GM12892 (cell line): ENCODE measurements around the gene TP73.

Experiments used
- DNase-seq: peaks from one replicate; pipeline ENCODE4 v3.0.0; 2011; ENCODE audit not compliant: insufficient read length
- FAIRE-seq: peaks from 2 replicates; lab custom pipeline; 2011; peaks lifted over from hg19 to GRCh38; lab: Jason Lieb, UNC
- POLR2A ChIP-seq: IDR thresholded peaks from 2 replicates; pipeline ENCODE4 v1.6.1; 2011; ENCODE audit warnings: low read depth, low read length, control low read depth
- POLR2AphosphoS5 ChIP-seq: IDR thresholded peaks from 2 replicates; pipeline ENCODE4 v1.6.1; 2011; ENCODE audit warnings: low read depth, low read length, control low read depth
- TAF1 ChIP-seq: IDR thresholded peaks from 2 replicates; pipeline ENCODE4 v1.6.1; 2011; ENCODE audit warnings: low read depth, mild to moderate bottlenecking, control low read depth, low read length, borderline replicate concordance

TP73 gene

DNA sequence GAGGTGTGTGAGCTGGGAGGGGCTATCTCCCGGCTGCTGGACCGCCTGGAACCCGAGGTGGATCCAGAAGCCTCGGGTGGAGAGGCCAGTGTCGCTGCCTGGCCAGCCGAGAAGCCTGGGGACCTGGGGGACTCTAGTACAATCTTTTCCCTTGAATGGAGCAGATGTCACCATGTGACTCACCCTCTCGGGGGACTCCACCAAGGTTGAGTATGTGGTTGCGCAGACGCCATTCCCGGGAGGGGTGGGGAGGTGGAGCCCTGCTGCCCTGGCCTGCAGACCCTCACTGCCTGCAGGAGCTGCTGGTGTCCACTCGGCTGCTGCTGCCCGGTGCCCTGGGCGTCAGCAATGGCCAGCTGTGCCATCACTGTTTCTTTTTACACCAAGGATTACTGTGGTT lies 40.3 kb downstream of the TP73 start:
- TF ChIP-seq TAF1 (no peak), POLR2A (no peak), POLR2AphosphoS5 (no peak)
- no peak for FAIRE-seq
- no peak for DNase-seq

DNA sequence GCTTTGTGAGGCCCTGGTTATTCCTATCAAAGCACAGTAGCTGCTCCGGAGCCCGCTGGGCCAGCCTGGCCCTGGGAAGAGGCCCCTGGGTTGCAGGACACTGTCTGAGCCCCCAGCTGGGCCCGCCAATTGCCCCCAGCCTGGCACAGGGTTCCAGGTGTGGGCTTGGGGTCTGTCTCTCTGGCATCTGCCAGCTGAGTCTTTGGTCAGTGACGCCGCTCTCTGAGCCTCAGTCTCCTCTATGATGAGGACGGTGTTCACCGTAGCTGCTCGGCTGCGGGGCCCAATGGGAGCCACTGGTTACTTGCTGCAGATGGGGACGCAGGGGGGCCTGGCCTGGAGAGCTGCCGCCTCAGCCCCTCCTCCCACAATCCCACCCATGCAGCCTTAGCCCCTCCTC lies 41.0 kb downstream of the TP73 start:
- DNase-seq (no peak), FAIRE-seq (no peak)
- TF ChIP-seq POLR2AphosphoS5, result no peak
- TF ChIP-seq TAF1, result no peak
- no peak for TF ChIP-seq POLR2A

DNA sequence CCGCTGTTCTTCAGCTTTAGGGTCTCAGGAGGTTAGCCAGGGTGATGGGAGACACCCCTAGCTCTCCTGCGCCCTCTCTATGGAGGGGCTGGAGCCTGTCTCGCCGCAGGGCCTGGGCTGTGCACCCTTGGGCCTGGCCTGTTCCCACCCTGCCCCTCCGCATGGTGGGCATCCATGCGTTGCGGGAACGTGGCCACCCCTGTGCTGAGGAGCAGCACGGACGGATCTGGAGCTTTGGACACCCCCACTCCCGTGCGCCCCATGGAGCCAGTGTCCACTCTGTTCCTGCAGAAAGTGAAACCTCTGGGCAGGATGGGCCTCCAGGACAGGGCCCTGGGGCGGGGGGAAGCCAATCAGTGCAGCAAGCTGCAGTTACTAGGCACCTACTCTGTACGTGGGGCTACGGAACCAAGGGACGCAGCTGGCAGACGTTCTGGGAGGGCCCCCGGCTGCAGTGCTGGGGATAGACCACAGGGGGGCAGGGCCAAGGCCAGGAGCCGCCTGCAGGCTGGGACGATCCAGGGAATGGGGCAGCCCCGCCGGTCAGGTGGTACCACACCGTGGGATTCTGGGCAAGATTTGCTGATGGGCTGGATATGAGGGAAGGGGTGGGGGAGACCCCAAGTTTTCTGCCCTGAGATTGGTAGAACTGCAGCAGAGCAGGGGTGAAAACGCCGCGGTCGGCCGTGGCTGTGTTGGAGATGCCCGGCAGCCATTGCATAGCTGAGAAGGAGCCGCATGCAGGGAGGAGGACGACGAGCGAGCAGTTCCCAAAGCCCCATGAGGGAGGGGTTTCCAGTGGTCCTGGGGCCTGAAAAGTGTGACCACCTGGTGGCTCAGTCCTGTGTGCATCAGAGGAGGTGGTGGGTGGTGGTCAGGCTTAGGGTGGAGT lies 43.3 kb downstream of the TP73 start:
- peak; percentile 80 for DNase-seq
- FAIRE-seq, result no peak
- TF ChIP-seq POLR2A, result no peak
- TF ChIP-seq TAF1, result no peak
- no peak for TF ChIP-seq POLR2AphosphoS5

DNA sequence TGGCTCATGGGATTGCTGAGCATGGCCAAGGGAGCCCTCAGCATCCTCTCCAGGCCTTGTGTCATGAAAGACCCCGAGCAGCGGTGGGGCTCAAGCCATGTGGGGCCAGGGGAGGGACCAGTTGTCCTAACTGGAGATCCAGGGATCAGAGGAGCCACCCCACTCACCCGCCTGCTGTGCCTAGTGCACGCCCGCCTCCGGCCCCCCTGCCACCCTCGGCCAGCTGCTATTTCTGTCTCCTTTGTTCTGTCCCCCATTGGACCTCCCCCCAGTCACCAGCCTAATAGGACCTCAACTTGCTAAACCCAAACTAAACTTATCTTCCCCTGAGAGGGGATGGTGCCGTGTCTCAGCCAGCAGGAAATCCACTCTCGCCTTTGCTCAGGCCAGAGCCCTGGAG lies 44.4 kb downstream of the TP73 start:
- no peak for TF ChIP-seq POLR2A
- no peak for TF ChIP-seq POLR2AphosphoS5
- no peak for TF ChIP-seq TAF1
- no peak for DNase-seq
- FAIRE-seq, result no peak

DNA sequence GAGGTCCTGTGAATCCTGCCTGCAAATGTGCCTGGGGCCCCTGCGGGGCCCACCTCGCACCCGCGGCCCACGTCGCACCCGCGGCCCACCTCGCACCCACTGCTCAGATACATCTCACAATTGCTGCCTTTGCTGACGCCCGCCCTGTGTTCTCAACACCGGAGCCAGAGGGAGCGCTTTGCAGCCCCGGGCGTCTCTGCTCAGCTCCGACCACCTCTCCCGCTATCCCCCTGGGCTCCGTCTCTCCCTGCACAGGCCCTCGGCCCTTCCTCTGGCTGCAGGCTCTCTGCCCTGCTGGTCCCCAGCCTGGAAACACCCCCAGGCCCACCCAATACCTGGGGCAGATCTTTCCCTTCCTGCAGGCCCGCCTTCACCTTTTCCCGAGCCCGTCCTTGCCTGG lies 44.8 kb downstream of the TP73 start:
- TF ChIP-seq POLR2AphosphoS5 (no peak), TAF1 (no peak)
- FAIRE-seq (no peak), DNase-seq (no peak)

DNA sequence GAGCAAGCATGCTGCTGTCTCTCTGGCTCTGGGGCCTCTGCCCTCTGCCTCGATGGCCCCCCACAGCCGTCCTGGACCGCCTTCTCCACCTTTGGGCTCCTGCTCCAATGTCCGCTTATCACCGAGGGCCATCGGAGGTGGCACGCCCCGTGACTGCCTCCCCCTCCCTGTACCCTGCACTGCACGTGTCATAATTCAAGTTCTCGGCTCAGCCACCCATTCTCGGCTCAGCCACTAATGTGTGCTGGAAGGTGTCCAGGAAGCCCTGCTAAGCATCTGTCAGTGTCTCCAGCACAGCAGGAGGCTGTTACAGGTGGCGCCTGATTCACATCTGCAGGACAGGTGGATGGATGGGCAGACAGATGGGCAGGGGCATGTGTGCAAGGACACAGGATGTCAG lies 45.5 kb downstream of the TP73 start:
- TF ChIP-seq TAF1 (no peak), POLR2A (no peak)
- FAIRE-seq (no peak), DNase-seq (no peak)

DNA sequence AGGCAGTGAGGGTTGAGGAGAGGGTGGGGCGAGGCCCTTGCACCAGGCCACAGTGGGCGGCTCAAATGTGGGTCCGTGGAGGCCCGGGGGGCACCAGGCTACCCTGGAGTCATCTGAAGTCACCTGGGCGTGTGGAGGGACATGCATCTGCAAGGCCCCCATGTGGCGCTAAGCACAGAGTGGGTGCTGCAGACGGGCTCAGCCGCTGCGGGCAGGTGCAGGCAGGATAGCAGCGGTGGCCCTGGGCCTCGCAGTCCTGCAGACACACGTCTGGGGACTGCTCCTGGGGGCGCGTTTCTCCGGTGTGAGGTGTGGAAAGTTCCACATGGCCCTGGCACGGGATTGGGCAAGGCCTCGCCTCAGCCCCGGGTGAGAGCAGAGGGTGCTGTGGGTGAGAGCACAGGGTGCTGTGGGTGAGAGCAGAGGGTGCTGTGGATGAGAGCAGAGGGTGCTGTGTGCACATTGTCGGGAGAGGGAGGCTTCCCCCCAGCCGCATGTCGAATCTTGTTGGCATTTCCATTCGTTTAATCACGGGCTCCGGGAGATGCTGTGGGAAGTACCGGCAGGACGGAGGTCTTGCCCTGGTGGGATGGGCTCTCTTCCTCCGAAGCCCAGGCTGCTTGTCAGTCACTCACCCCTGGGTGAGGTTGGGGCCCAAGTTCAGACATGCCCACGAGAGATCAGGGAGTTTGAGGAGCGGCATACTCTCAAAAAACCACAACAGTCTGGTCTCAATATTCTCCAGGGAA lies 46.5 kb downstream of the TP73 start:
- no peak for DNase-seq
- no peak for FAIRE-seq
- TF ChIP-seq POLR2A, result no peak
- no peak for TF ChIP-seq POLR2AphosphoS5
- no peak for TF ChIP-seq TAF1

DNA sequence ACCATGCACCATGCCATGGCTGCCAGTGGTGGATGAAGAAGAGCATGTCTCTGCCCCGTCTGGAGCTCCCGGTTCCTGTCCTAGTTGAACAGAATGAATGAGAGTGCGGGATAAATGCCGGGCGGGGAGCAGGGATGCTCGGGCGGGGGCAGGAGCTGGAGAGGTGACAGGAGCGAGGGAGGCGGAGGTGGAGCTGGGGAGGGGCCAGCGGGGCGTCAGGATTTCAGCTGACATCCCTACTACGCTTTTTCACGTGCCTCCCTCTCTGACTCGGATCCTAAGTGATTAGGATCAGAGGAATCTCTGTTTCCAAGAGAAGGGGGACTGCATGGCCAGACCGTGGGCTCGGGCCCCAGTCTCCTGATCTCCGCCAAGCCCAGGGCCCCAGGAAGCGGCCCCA lies 47.3 kb downstream of the TP73 start:
- no peak for TF ChIP-seq TAF1
- TF ChIP-seq POLR2AphosphoS5, result no peak
- no peak for TF ChIP-seq POLR2A
- DNase-seq (no peak), FAIRE-seq (no peak)

DNA sequence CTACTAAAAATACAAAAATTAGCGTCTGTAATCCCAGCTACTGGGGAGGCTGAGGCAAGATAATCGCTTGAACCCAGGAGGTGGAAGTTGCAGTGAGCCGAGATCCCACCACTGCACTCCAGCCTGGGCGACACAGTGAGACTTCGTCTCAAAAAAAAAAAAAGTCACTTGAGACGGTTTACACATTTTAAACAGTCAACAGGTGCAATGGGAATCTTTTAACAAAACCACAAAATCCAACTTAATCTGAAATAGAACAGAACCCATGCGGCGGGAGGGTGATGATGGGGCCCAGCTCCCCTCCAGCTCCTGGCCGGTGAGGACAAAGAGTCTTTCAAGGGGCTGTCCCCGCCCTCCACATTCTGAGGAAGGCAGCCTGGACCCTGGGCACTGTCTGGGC lies 48.3 kb downstream of the TP73 start:
- FAIRE-seq (no peak), DNase-seq (no peak)

DNA sequence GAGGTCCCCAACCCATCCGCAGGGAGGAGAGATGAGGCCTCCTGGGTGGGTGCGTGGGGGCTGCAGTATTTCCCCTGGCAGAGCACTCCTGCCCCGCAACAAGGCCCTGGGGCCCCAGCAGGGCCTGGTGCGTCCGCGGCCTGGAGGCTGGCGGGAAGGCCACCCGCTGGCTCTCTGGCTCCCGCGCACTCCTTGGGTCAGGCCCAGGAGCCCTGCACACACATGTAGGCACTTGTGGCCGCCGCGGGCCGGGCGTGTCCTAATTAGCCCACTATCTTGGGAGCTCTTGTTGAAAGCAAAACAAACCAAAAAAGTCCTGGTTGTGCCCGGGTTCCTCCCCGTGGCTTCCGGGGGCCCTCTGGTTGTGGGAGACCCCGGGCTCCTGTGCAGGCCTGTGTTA lies 50.2 kb downstream of the TP73 start:
- FAIRE-seq, result no peak
- no peak for DNase-seq
- no peak for TF ChIP-seq TAF1

More for the DNA sequence above, 48.3 kb downstream of the TP73 start:
- TF ChIP-seq POLR2A, result no peak
- no peak for TF ChIP-seq POLR2AphosphoS5
- TF ChIP-seq TAF1, result no peak

DNA sequence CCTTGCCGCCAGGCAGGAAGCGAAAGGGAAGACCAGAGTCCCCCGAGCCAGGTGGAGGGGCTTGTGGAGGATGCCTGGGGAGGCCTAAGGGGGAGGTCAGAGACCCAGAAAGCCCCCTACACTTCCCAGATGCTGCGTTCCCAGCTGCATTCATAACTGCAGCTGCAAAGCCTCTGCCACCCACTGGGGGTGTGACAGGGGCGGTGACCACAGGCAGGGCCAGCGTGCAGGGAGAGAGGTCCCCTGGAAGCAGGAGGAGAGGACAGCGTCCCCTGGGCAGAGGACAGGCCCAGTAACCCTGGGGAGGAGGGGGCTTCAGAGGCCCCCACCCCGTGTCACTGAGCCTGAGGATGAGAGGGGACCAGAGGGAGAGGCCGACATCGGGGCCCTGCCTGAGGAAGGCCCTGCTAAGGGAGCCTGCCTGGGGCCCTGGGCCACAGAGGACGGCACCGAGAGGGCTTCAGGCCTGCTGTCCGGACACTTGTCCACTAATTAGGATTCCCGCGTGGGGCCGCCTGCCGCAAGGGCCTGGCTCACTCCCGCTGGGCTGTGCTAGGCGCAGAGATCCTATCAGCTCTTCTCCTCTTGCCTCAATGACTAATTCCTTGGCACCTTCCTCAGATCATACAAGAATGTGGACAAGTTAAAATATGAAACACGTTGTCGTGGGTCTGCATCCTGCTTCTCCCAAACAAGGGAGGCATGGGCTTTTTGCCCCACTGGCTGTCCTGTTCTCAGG lies 50.8 kb downstream of the TP73 start:
- no peak for TF ChIP-seq POLR2A
- no peak for TF ChIP-seq POLR2AphosphoS5
- TF ChIP-seq TAF1, result no peak
- FAIRE-seq (no peak), DNase-seq (no peak)

DNA sequence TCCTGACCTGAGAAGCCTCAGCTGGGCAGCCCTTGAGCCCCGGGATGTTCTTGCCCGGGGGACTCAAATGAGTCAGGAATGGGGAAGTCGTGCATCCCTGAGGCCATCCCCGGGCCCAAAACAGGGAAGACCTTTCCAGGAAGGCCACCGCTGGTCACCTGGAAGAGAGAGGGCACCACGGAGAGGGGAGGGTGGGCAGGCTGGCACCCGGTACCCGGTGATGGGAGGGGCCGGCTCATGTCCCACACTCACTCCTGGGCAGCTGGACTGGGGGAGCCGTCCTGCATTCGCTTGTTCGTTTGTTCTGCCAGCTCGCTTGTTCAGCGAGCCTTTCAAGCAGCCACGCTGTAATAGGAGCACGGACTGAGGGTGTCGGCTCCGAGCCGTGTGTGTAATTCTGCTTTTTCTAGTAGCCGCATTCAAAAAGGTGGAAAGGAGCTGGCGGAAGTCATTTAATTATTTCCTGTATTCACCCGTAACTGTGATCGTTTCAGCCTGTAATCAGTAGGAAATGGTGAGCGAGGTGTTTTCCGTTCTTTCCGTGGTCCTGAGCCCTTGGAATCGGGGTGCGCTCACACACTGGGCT lies 51.6 kb downstream of the TP73 start:
- no peak for DNase-seq
- TF ChIP-seq TAF1 (no peak), POLR2A (no peak), POLR2AphosphoS5 (no peak)
- FAIRE-seq, result no peak
